Retina (tissue), 1 donor: ENCODE data around the gene BAZ2B.
"Not testable (repeated sequence)": the region's sequence is repeated elsewhere in the genome, so short reads cannot be mapped to it uniquely, and the experiment has no call there.

Experiments used
- DNase-seq: peaks from one replicate; pipeline ENCODE4 v3.0.0-alpha.2; 2016

The BAZ2B gene

DNA sequence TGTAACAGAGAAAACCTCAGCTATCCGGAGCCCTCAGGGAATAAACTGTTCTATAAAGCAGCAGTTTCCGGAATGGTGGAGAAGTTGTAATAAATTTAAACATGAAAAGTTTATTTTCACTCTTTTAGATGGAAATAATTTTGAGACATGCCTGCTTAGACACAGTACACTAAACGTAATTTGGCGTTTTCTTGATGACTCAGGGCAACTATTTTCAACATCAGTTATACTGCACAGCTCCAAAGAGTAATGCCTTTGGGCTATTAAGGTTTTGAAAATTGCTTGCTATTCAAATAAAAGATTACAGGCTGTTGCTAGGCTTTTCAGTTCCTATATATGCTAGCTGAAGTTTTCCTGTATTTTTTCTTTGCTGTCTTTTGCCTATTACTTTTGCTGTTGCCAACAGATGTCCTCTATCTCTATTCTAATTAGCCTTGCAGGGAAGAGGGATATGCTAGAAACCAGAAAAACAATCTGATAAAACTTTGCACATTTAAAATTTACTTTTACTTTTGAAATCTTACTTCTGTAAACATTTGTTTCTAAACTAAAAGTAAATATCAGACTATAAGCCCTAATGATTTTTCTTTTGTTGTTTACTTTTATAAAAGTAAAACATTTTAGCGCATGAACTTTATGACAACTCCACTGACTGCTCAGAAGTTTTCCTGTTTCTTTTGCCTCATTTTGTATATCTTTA, 216.5 kb downstream of the BAZ2B start:
- no peak for DNase-seq

DNA sequence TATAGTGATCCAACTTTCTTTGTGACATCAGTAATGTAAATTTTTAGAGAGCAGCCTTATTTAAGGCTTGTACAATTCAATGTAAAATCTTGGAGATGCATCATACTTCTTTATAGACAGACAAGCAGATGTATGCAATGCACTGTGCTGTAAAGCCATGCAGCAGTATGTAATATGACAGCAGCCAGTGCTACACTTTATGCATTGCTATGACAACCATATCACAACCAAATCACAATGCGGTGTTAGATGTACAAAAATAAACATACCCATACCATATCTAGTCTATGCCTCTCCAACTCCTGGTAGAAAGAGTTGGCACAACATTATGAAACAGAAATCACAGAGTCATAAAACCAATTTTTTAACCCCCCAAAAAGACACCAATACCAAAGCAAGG, 219.5 kb downstream of the BAZ2B start:
- no peak for DNase-seq

DNA sequence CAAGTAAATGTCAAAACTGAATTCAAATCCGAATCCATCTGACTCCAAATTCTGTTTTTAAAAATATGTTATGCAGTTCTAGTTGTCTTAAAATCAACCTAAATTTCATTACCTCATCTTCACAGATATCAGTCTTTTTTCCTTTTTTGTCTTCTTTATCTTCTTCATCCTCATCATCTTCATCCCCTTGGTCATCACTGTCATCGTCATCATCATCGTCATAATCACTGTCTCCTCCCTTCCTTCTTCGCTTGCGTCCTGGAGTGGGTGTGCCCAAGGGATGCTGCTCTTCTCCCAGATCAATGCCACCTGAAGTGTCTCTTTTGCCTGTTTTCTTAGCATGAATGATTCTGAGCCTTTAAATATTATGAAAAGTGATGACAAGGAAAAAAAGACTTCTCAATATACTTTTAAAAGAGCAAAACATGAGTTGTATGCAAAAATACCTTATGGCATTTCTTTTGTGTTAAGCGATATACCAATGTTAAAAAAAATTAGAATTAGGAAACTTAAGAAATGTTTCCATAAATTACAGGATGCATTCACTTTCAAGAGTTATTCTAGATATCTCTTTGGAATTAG, 233.8 kb downstream of the BAZ2B start:
- no peak for DNase-seq

DNA sequence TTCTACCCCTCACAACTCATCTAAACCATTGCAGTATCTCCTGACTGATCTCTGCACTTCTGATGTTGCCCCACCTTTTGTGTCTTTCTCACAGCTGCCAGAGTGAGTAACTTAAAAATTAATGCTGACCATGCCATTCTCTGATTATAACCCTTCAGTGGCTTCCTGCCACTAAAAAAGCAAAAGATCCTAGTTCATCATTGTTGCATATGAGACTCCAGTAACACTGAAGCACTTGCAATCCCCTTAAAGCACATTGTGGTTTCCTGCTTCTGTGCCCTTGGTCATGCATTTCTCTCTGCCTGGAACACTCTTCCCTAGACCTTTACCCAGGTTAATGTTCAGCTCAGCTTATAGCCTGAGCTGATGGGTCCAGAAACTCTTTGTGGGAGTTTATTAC, 234.8 kb downstream of the BAZ2B start:
- no peak for DNase-seq

DNA sequence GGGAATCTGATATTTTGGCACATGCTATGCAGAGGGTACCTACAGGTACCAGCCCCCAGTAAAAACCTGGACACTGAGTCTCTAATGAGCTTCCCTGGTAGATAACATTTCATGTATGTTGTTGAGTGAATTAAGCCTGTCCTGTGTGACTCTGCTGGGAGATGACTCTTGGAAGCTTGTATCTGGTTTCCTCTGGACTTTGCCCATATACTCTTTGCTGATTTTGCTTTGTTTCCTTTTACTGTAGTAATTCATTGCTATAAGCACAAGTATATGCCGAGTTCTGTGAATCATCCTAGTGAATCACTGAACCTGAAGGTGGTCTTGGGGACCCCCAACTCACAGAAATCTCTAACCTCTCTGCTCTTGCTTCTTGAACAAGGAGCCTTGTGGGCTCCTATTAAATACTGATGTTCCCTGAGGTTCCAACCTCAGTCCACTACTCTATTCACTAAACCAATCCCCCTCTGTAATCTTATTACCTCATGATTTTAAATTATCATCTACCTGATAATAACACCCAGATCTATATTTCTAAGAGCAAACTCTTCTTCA, 235.6 kb downstream of the BAZ2B start:
- no peak for DNase-seq

DNA sequence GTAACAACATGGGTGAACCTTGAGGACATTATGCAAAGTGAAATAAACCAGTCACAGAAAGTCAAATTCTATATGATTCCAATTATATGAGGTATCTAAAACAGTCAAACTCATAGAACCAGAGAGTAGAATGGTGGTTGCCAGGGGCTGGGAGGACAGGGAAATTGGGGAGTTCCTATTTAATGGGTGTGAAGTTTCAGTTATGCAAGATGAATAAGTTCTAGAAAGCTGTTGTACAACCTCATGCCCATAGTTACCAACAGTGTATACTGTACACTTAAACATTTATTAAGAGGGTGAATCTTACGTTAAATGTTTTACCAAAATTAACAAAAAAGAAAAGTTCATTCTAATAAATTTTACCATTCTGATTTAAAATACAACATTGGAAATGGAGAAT, 237.2 kb downstream of the BAZ2B start:
- DNase-seq, result no peak

DNA sequence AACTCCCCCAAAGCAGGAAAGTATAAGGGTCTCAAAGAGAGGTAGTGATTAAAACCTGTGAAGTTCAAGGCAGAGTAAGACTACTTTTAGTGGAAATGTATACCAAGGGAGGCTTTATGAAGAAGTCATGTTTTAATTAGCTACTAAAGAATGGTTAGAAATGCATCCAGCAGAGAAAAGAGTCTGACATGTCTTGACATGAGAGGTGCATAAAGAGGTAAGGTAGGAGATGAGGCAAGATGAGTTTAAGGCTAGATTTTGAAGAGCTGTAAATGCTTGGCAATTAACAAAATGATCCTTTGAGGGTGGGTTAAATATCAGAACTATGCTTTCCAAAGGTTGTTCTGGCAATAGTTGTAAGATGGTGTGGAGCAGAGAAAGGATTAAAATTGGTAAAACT, 241.1 kb downstream of the BAZ2B start:
- DNase-seq, result no peak

DNA sequence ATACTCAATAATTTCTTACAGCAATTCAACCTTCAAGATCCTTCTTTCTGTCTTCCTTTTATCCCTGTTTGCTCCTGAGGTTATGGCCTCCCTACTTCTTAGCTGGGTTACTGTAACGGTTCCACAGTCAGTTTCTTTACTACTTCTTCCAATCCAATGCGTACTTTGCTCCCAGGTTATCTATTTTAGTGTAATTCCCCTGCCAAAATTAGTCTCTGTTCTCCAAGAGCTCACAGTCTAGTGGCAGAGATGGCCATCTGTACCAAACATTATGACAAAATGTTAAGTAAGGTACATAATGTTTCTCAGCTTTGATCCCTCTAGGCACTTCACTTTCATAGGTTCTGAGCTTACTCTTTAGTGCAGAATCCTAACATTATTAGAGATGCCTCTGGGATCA, 244.8 kb downstream of the BAZ2B start:
- DNase-seq, result no peak

DNA sequence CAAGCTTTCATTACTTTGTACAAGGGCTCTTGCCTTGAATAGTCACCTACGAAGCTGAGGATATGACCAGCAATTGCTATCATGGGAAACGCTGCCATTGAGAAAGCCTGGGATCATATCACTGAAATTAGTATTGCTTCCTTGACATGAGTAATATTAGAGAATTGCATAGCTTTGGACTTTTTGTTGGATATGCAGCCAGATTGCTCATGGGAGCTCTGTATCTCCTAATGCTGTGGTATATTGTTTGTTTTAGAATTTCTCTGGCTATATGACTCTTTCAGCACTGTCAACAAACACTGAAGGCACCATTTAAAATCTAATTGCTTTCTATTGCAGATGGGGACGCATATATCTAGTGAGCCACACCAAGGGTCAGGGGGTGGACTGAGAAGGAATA, 249.8 kb downstream of the BAZ2B start:
- no peak for DNase-seq

DNA sequence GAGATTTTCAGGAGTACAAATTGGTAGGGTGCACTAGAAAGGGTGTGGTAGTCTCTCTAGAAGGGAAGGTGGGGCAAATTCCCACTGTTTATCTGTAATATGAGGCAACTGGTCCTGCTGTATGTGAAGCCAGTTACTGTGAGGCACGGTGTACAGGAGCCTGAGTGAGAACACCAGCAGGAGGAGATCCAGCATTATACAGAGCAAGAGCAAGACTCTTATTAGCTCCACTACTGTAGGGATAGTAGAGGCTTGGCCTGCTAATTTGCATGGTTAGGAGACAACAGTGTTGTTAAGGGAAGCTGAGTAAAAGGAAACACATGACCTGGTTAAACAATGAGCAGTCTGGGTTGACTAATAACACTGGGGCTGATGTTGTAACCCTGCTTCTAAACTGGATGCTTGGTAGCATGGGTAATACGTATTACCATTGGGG, 253.5 kb downstream of the BAZ2B start:
- no peak for DNase-seq

DNA sequence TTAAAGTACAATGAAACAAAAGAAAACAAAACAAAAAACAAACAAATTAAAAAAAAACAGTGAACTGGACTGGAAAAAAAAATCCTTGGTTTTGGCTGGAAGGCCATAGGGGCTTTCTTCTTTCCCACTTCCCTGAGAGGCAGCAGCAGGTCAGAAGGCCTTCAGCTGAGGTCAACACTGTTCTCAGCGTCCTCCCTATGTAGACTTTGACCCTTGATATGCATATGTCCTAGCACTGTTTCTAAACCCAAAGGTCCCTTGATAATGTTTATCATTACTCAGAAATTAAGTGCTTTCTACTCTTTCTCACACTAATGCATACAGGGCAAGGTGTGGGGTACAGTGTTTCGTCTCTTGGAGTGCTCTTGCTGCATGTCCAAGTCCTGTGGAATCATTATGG, 254.3 kb downstream of the BAZ2B start:
- no peak for DNase-seq

DNA sequence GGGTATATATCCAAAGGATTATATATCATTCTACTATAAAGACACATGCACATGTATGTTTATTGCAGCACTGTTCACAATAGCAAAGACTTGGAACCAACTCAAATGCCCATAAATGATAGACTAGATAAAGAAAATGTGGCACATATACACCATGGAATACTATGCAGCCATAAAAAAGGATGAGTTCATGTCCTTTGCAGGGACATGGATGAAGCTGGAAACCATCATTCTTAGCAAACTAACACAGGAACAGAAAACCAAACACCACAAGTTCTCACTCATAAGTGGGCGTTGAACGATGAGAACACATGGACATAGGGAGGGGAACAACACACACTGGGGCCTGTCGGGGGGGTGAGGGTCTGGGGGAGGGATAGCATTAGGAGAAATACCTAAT, 254.7 kb downstream of the BAZ2B start:
- DNase-seq, result not testable (repeated sequence)

DNA sequence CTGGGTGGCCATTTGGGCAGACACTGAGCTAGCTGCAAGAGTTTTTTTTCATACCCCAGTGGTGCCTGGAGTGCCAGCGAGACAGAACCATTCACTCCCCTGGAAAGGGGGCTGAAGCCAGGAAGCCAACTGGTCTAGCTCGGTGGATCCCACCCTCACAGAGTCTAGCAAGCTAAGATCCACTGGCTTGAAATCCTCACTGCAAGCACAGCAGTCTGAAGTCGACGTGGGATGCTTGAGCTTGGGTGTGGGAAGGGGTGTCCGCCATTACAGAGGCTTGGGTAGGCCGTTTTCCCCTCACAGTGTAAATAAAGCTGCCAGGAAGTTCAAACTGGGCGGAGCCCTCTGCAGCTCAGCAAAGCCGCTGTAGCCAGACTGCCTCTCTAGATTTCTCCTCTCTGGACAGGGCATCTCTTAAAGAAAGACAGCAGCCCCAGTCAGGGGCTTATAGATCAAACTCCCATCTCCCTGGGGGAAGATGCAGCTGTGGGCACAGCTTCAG, 260.2 kb downstream of the BAZ2B start:
- DNase-seq, result no peak

DNA sequence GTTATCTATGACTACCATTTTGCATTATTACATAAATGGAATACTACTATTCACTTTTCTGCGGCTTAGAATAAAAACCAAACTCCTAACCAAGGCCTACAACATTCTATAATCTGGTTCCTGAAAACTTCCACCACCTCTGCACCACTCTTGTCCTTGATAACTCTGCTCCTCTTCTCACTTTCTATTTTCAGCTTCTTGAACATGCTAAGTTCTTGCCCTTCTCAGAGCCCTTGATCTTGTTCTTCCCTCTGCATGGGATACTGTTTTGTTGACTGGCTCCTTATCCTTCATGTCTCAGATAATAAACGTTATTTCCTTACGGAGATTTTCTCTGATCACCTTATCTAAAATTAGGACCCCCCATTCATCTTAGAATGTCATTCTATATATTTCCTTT, 264.4 kb downstream of the BAZ2B start:
- no peak for DNase-seq

DNA sequence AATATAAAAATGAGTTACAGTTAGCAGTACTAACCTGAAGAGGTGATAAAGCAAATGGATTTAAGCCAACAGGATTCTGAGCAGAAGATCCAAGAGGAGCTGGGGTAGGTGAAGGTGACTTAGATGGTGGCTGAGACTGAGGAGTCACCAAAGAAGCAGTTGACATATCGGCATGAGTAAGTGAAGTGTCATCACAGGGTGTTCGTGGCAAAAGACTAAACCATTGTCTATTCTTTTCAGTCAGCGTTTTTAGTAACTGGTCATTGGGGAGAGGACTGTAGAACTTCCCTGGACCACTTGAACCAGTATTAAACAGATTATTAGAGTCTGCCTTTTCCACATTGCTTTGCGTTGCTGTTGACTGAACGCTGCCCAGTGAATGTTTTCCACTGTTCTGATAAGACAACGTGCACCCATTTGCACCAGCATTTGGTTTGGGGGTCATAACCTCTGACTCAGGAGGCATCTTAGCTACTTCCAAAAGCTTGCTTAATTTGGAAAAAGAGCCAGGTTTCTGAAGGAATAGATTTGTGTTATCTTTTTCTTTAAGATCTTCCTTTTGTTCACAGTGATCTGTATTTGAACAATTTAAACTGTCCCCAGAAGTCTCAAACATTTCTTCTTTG, 266.6 kb downstream of the BAZ2B start:
- DNase-seq, result no peak

DNA sequence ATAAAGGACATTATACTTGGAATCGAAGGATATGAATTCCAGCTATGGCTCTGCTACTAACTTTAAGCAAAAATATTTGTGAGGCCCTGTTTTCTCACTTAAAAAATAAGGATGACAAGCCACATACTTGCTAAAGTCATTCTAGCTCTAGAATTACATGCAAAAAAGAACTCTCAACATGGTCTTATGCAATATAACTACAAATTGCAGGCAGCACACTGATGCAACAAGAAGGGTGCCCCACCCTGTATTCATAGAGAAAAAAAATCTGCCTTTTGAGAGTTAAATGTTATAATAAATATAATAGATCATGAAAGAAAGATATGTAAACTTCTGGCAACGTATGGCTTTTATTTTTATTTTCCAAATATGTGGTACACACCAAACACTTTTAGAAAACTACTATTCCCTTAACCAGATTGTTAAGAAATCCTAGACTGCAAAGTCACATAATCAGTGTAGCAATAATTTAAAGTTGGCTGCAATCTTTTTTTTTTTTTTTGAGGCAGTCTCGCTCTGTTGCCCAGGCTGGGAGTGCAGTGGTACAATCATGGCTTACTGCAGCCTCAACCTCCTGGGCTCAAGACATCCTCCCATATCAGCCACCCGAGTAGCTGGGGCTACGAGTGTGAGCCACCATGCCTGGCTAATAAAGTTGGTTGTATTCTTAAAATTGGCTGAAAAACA, 289.6 kb downstream of the BAZ2B start:
- DNase-seq, result no peak

DNA sequence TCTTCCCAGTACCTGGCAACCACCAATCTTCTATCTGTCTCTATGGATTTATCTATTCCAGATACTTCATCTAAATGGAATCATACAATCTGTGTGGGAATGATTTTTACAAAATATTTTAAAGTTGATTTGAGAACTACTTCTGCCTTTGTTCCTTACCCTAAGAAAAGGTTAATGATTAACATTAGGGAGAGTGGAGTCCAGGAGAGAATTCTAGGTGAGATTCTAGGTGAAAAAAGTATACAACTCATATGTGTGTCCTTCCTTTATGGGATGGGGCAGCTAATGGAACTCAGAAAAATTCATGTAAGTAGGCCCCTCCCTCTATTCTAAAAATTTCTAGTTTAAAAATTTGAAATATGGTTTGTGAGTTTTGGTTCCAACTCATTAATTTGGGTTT, 293.9 kb downstream of the BAZ2B start:
- DNase-seq, result no peak

DNA sequence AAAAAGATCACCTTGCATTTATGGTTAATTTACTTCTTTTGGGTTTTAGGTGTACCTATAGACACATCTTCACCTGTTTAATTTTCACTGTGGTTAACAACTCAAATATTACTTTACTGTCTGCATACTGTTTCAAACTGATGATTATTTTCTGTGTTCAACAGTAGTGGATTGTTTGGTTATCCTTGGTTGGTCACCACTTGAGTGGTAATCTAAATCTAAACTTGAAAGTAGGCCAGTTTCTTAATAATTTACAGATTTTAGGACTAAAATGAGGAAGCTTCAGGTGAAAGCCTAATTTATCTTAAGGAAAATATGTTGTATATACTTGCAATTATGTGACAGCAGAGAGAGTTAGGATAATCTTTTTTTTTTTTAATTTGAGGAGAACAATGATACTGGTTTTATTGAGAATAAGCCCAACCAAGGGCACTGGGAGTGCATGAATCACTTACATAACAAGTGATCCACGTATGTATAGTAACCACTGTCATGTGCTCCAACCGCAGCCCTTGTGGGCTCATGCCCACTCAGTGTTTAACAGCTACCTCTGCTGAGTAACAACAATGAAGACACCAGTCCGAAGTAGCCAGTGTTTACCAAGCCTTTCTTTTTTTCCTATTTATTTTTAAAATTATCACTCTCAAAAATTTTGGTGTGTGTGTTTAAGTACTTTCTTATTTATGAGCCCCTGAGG, 298.8 kb downstream of the BAZ2B start:
- DNase-seq, result no peak

DNA sequence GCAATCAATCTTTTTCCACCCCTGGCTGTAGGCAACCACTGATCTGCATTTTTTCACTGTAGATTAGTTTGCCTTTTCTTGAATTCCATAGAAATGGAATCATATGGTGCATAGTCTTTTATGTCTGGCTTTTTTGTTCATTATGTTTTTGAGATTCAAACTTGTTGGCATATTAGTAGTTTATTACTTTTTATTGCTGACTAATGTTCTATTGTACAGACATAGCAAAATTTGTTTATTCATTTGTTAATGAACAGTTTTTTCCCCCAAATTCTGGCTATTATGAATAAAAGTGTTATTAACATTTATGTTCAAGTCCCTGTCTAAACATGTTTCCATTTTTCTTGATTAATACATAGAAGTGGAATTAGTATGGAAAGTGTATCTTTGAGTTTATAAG, 308.4 kb downstream of the BAZ2B start:
- DNase-seq, result no peak

DNA sequence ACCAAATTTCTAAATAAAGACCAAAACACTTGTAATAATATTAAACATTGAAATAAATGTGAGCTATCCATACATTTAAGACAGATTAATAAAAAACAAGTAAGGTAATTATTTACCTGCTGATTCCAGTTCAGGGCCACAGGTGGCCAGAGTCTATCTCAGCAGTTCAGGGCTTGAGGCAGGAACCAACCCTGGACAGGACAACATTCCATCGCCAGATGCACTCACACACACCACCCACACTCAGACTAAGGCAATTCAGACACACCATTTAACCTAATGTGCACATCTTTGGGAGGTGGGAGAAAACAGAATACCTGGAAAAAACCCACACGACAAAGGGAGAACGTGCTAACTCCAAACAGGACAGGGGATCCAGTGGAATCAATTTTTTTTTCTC, 315.8 kb downstream of the BAZ2B start:
- DNase-seq, result no peak

DNA sequence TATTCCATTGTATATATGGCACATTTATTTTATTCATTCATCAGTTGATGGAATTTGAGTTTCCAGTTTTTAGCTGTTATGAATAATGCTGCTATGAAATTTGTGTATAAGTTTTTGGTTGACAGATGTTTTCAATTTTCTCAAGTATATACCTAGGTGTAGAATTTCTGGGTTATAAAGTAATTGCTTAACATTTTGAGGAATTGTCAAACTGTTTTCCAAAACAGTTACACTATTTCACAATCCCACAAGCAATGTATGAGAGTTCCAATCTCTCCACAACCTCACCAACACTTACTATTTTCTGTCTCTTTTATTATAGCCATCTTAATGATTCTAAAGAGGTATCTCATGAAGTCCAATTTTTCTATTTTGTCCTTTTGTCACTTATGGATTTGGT, 317.4 kb downstream of the BAZ2B start:
- DNase-seq, result no peak

DNA sequence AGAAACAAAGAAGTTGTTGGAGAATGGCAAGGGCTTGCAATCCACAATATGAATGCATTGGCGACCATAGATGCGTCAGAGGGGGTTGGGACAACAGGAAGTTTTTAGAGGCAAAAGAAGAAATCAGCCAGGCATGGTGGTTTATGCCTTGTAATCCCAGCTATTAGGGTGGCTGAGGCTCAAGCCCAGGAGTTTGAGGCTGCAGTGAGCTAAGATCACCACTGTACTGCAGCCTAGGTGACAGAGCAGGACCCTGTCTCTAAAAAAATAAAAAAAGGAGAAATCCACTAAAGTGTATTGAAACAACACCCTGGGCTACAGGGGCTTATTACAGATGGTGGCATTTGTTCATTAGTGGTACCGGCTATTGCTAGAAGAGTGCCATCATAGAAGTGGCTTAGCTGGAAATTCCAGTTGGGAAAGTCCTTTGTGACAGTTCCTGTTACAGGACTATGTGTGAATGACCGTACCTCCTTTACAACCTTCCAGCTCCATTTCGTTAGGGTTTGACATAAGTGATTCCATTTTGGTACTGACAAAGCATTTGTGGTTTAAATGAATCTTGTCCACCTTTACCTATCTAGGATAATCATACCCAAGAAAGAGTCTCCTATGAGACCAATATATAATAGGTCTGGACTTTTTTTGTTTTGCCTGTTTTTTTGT, 319.2 kb downstream of the BAZ2B start:
- no peak for DNase-seq
